Osteocyte (in vitro differentiated cells): ENCODE measurements around the gene TMPRSS11A. TPM values are rescaled to one million over a fixed set of nuclear protein-coding genes. Genes with fewer than 3 reads are reported as not detected.

Source experiments
- DNase-seq: peaks from one replicate; pipeline ENCODE4 v3.0.0; 2021; ENCODE audit warnings: mixed read lengths; ENCODE audit not compliant: unreplicated experiment; ENCODE audit errors: extremely low spot score
- H3K27ac Mint-ChIP-seq: one replicate; pipeline ENCODE4 v1.8.0; 2021; ENCODE audit warnings: mild to moderate bottlenecking, mixed read lengths; ENCODE audit not compliant: unreplicated experiment
- H3K27me3 Mint-ChIP-seq: one replicate; pipeline ENCODE4 v1.8.0; 2021; ENCODE audit warnings: mixed read lengths; ENCODE audit not compliant: unreplicated experiment
- H3K36me3 Mint-ChIP-seq: one replicate; pipeline ENCODE4 v1.8.0; 2021; ENCODE audit warnings: mixed read lengths; ENCODE audit not compliant: unreplicated experiment
- H3K4me1 Mint-ChIP-seq: one replicate; pipeline ENCODE4 v1.8.0; 2021; ENCODE audit warnings: mixed read lengths; ENCODE audit not compliant: unreplicated experiment
- H3K4me3 Mint-ChIP-seq: one replicate; pipeline ENCODE4 v1.8.0; 2021; ENCODE audit warnings: mild to moderate bottlenecking, moderate library complexity, mixed read lengths; ENCODE audit not compliant: unreplicated experiment
- H3K9me3 Mint-ChIP-seq: one replicate; pipeline ENCODE4 v1.8.0; 2021; ENCODE audit warnings: mixed read lengths; ENCODE audit not compliant: unreplicated experiment
- CTCF ChIP-seq: fragments of 200-600 bp; sonication (generic); IDR thresholded peaks from 2 replicates; pipeline ENCODE4 v1.5.0; 2021; ENCODE audit warnings: antibody characterized with exemption, mild to moderate bottlenecking, moderate library complexity
- total RNA-seq: library from RNA; stranded (reverse); gene quantifications from 2 replicates; pipeline ENCODE4 v1.2.1, GENCODE V29; 2021

The TMPRSS11A gene
- total RNA-seq, 1 donor from 2014 or later, result not detected

- TF ChIP-seq CTCF, result no peak
- no peak for DNase-seq
- no peak overlapping the region for H3K27ac Mint-ChIP-seq
- no peaks in the 10 kb centered on the region for H3K36me3 Mint-ChIP-seq
- H3K9me3 Mint-ChIP-seq, result peaks cover 12% of the 10 kb centered on the region
- H3K4me3 Mint-ChIP-seq, result no peak overlapping the region
- peaks cover 3% of the 10 kb centered on the region for H3K27me3 Mint-ChIP-seq
- no peaks in the 10 kb centered on the region for H3K4me1 Mint-ChIP-seq
Measured at GRCh38 chr4:67940506-67940905, 22.8 kb downstream of the TMPRSS11A start.

GRCh38 chr4:67939195-67939594 lies 24.1 kb downstream of the TMPRSS11A start:
- Mint-ChIP-seq H3K4me3 (no peak overlapping the region), H3K9me3 (peaks cover 12% of the 10 kb centered on the region), H3K27ac (no peak overlapping the region), H3K4me1 (no peaks in the 10 kb centered on the region), H3K27me3 (peaks cover 5% of the 10 kb centered on the region), H3K36me3 (no peaks in the 10 kb centered on the region)
- DNase-seq, result no peak
- TF ChIP-seq CTCF, result no peak

- no peaks in the 10 kb centered on the region for H3K4me1 Mint-ChIP-seq
- no peak for DNase-seq
- no peak overlapping the region for H3K27ac Mint-ChIP-seq
- no peaks in the 10 kb centered on the region for H3K36me3 Mint-ChIP-seq
- H3K4me3 Mint-ChIP-seq, result no peak overlapping the region
- no peak for TF ChIP-seq CTCF
- H3K9me3 Mint-ChIP-seq, result peaks cover 12% of the 10 kb centered on the region
- peaks cover 12% of the 10 kb centered on the region for H3K27me3 Mint-ChIP-seq
Measured at GRCh38 chr4:67935888-67936287, 27.4 kb downstream of the TMPRSS11A start.

GRCh38 chr4:67934628-67935027 lies 28.7 kb downstream of the TMPRSS11A start:
- Mint-ChIP-seq H3K4me1 (no peaks in the 10 kb centered on the region), H3K9me3 (peaks cover 12% of the 10 kb centered on the region), H3K27ac (no peak overlapping the region), H3K27me3 (peaks cover 15% of the 10 kb centered on the region), H3K4me3 (no peak overlapping the region), H3K36me3 (no peaks in the 10 kb centered on the region)
- no peak for DNase-seq
- TF ChIP-seq CTCF, result no peak

GRCh38 chr4:67933755-67934154 lies 29.5 kb downstream of the TMPRSS11A start:
- DNase-seq, result no peak

More at GRCh38 chr4:67933755-67934154, 29.5 kb downstream of the TMPRSS11A start:
- no peak overlapping the region for H3K4me3 Mint-ChIP-seq
- H3K27ac Mint-ChIP-seq, result no peak overlapping the region
- H3K9me3 Mint-ChIP-seq, result peaks cover 8% of the 10 kb centered on the region
- no peak for TF ChIP-seq CTCF
- H3K36me3 Mint-ChIP-seq, result no peaks in the 10 kb centered on the region
- H3K4me1 Mint-ChIP-seq, result no peaks in the 10 kb centered on the region
- H3K27me3 Mint-ChIP-seq, result peaks cover 17% of the 10 kb centered on the region
